K562 (cell line): ENCODE results near the gene IGF2BP1. TPM values are rescaled to one million over a fixed set of nuclear protein-coding genes. Genes with fewer than 3 reads are reported as not detected.

ENCODE experiments used
- ATAC-seq: fragments of 200-7000 bp; cut with Tn5 transposase; 3 replicates; pipeline ENCODE4 v1.9.1; 2020; ENCODE audit warnings: moderate library complexity
- BruUV-seq: library from RNA; stranded (reverse); fragments of 400-500 nt; replicated peaks from 2 replicates; lab custom pipeline; 2021; lab: Mats Ljungman, UMichigan
- CTCF ChIA-PET: fragments of 300-600 bp; formaldehyde crosslinking; extraction: SDS; loops from one replicate; lab custom pipeline; 2021; ENCODE audit warnings: low intra/inter-chr PET ratio; lab: Yijun Ruan, JAX
- POLR2A ChIA-PET: fragments of 300-600, 350-650 bp; sonication (Branson Sonifier 250); formaldehyde crosslinking; extraction: SDS; loops from one replicate; lab custom pipeline; 2021; ENCODE audit warnings: antibody characterized with exemption, inconsistent platforms; lab: Yijun Ruan, JAX
- DNase-seq, 4 experiments: peaks; one replicate each; pipeline versions ENCODE4 v3.0.0 to v3.0.0-alpha.2; 2011 to 2018; ENCODE audit warnings: low spot score in 3 of 4, mixed read lengths in 3 of 4; ENCODE audit errors: extremely low read depth in 1 of 4
- FAIRE-seq: peaks from 2 replicates; lab custom pipeline; 2011; peaks lifted over from hg19 to GRCh38; lab: Jason Lieb, UNC
- H2AFZ ChIP-seq: 2 replicates; pipeline ENCODE4 v1.6.0; 2011; ENCODE audit warnings: low read depth, low read length, control low read depth, inconsistent platforms
- H3K27ac ChIP-seq: fragments of 200-600 bp; 3 replicates; pipeline ENCODE4 v1.8.0; 2011; ENCODE audit warnings: low read depth, mild to moderate bottlenecking, control low read depth, inconsistent platforms, low read length, moderate library complexity, mixed read lengths; ENCODE audit errors: extremely low read depth
- H3K27me3 ChIP-seq, 2 experiments: fragments of 300-600 bp in 1 of 2; 2 replicates in 1 of 2; 3 replicates in 1 of 2; pipeline versions ENCODE4 v1.6.0 to v1.8.0; 2011; ENCODE audit warnings: inconsistent platforms in 2 of 2, low read length in 2 of 2, mild to moderate bottlenecking in 1 of 2, mixed read lengths in 1 of 2, moderate library complexity in 1 of 2; ENCODE audit not compliant: control insufficient read depth in 2 of 2, insufficient read depth in 2 of 2
- H3K36me3 ChIP-seq: fragments of 300-600 bp; 3 replicates; pipeline ENCODE4 v1.8.0; 2011; ENCODE audit warnings: mild to moderate bottlenecking, low read length, inconsistent platforms; ENCODE audit not compliant: control insufficient read depth, insufficient read depth
- H3K4me1 ChIP-seq, 2 experiments: fragments of 200-600 bp in 1 of 2; replicated peaks in 1 of 2; 2 replicates in 1 of 2; 3 replicates in 1 of 2; pipeline versions ENCODE4 v1.5.1 to v1.8.0; 2011; ENCODE audit warnings: inconsistent platforms in 2 of 2, low read length in 2 of 2, mild to moderate bottlenecking in 1 of 2, mixed read lengths in 1 of 2, moderate library complexity in 1 of 2; ENCODE audit not compliant: control insufficient read depth in 2 of 2, insufficient read depth in 2 of 2
- H3K4me2 ChIP-seq: 2 replicates; pipeline ENCODE4 v1.6.1; 2011; ENCODE audit warnings: low read length, control low read depth, inconsistent platforms, mixed read lengths; ENCODE audit not compliant: insufficient read depth
- H3K4me3 ChIP-seq: fragments of 200-600 bp; sonication (generic), shearing (Covaris generic); 2 replicates; pipeline ENCODE4 v1.5.1; 2016; ENCODE audit warnings: control low read depth, inconsistent platforms
- H3K79me2 ChIP-seq: fragments of 200-600 bp; 3 replicates; pipeline ENCODE4 v1.8.0; 2011; ENCODE audit warnings: low read length, inconsistent platforms; ENCODE audit not compliant: control insufficient read depth, insufficient read depth
- H3K9ac ChIP-seq, 2 experiments: 2 replicates each; pipeline versions ENCODE4 v1.6.0 to v1.6.1; 2011; ENCODE audit warnings: low read depth in 2 of 2, low read length in 2 of 2, control low read depth in 1 of 2, inconsistent platforms in 1 of 2, mild to moderate bottlenecking in 1 of 2, mixed read lengths in 1 of 2; ENCODE audit not compliant: insufficient read depth in 1 of 2
- H3K9me1 ChIP-seq: one replicate; pipeline ENCODE4 v1.6.0; 2011; ENCODE audit warnings: inconsistent platforms, mild to moderate bottlenecking, low read length, moderate library complexity; ENCODE audit not compliant: control insufficient read depth, insufficient read depth
- H3K9me3 ChIP-seq: replicated peaks from 2 replicates; pipeline ENCODE4 v1.5.1; 2011; ENCODE audit warnings: low read depth, low read length, inconsistent platforms; ENCODE audit not compliant: control insufficient read depth, insufficient read depth
- H4K20me1 ChIP-seq: replicated peaks from 2 replicates; pipeline ENCODE4 v1.6.1; 2011; ENCODE audit warnings: low read length, inconsistent platforms, mixed read lengths; ENCODE audit not compliant: control insufficient read depth, insufficient read depth
- CHD1 ChIP-seq: fragments of 200-600 bp; sonication (generic); IDR thresholded peaks from one replicate; pipeline ENCODE4 v1.6.1; 2012; ENCODE audit warnings: mild to moderate bottlenecking, moderate library complexity, low read length, inconsistent platforms
- CREBBP ChIP-seq: IDR thresholded peaks from one replicate; pipeline ENCODE4 v1.6.1; 2012; ENCODE audit warnings: low read depth, mild to moderate bottlenecking, control low read depth, inconsistent platforms, low read length
- CXXC5 ChIP-seq: fragments of 250-450 bp; sonication (Bioruptor Pico); IDR thresholded peaks from 2 replicates; pipeline ENCODE4 v1.8.0; 2022; ENCODE audit warnings: inconsistent platforms, mild to moderate bottlenecking, moderate library complexity
- HIVEP1 ChIP-seq: fragments of 250-450 bp; sonication (Bioruptor Pico); IDR thresholded peaks from 2 replicates; pipeline ENCODE4 v1.4.0; 2020; ENCODE audit warnings: mild to moderate bottlenecking
- RFX1 ChIP-seq: fragments of 450-650 bp; IDR thresholded peaks from 2 replicates; pipeline ENCODE4 v1.6.1; 2016; ENCODE audit warnings: mild to moderate bottlenecking, moderate library complexity
- ZNF584 ChIP-seq: fragments of 200-800 bp; sonication (Bioruptor generic); IDR thresholded peaks from 2 replicates; pipeline ENCODE4 v1.6.1; 2016; ENCODE audit warnings: low read depth, mild to moderate bottlenecking, missing genetic modification characterization, missing compliant biosample characterization
- ZNF77 ChIP-seq: fragments of 250-450 bp; sonication (Bioruptor Pico); IDR thresholded peaks from 2 replicates; pipeline ENCODE4 v1.5.0; 2020
- WGBS: fragments of 100-300 bp; shearing (Covaris generic); methylation state at CpG from one replicate; pipeline ENCODE4 v1.1.6; 2016; ENCODE audit warnings: low coverage, mixed read lengths; ENCODE audit not compliant: insufficient coverage; ENCODE audit errors: missing lambda C conversion rate; 5-methylcytosine and 5-hydroxymethylcytosine counted together
- in situ Hi-C: fragments of 300-500 bp; cut with MboI; formaldehyde crosslinking; loops from 4 replicates; pipeline ENCODE4 v1.15.0; 2018; ENCODE audit warnings: inconsistent platforms, mixed read lengths
- intact Hi-C: fragments of 100-400 bp; cut with micrococcal nuclease; formaldehyde crosslinking; loops from 2 replicates; pipeline ENCODE4 v1.14.2; 2022
- polyA plus RNA-seq, 8 experiments: library from polyadenylated mRNA; depleted of rRNA in 4 of 8; stranded (reverse) in 5 of 8; unstranded in 3 of 8; fragments of >200 nt; fragmentation: Nextera tagmentation in 2 of 8; fragmentation: Illumina TruSeq in 1 of 8; extraction: Ambion mirVana in 2 of 8; extraction: Trizol in 1 of 8; gene quantifications; 2 replicates each; pipeline versions ENCODE4 v1.2.1 to v1.2.3, GENCODE V29; 2011 to 2014; ENCODE audit warnings: inconsistent platforms in 1 of 8, missing spikeins in 1 of 8
- total RNA-seq, 7 experiments: library from RNA; depleted of rRNA in 6 of 7; stranded (reverse); fragments of >200 nt in 6 of 7; fragmentation: Illumina TruSeq in 2 of 7; extraction: Trizol in 2 of 7; gene quantifications; 2 replicates each; pipeline versions ENCODE4 v1.2.1 to v1.2.3, GENCODE V29; 2011 to 2021; ENCODE audit warnings: low replicate concordance in 1 of 7
- TF ChIP-seq, protein P1 (sequence below): sonication (generic); formaldehyde crosslinking; IDR thresholded peaks from 2 replicates; pipeline ENCODE4 v1.8.0; 2022; ENCODE audit warnings: mild to moderate bottlenecking, missing genetic modification reagents
- TF ChIP-seq, protein P2 (sequence below): sonication (generic); formaldehyde crosslinking; IDR thresholded peaks from 2 replicates; pipeline ENCODE4 v1.8.0; 2022; ENCODE audit warnings: missing genetic modification reagents, mild to moderate bottlenecking, moderate library complexity, borderline replicate concordance
- TF ChIP-seq, protein P3 (sequence below), 2 experiments: fragments of 450-650 bp; formaldehyde crosslinking in 1 of 2; IDR thresholded peaks; 2 replicates each; pipeline versions ENCODE4 v1.4.0 to v1.6.1; 2014 to 2020; ENCODE audit warnings: mild to moderate bottlenecking in 2 of 2, borderline replicate concordance in 1 of 2, low read depth in 1 of 2

IGF2BP1 gene
- total and polyA plus RNA-seq, 9 of the 15 experiments (the other 6 are each of a cell fraction or from before 2014, with no cell fraction given) = 13.0 to 318 (median 53.6) TPM

DNA sequence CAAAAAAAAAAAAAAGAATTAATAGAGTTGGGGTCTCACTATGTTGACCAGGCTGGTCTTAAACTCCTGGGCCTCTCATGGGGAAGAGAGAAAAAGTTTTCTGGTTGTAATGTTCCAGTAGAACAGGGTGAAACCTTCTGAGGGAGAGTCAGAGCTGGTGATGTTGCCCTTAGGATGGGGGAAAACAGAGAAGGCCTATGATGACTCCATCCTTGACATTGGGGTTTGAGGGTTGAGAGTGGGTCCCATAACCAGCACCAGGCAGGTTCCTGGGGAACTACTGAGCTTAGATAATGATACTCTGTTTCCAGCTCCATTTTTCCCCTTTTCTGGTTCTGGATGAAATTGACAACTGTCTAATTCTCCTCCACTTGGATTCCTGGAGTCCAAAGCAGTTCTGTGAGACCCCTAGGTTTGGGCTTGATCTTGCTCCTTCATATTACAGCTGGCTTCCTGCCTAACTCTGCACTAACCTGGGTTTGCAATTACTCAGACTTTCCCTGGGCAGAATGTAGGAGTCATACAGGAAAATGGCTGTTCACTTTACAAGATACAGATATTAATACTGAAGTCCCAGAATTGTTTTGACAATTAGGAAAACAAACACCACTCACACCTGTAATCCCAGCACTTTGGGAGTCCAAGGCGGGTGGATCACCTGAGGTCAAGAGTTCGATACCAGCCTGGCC lies 72.5 kb downstream of the IGF2BP1 start:
- FAIRE-seq = no peak
- in situ Hi-C loops = no loop called here
- DNase-seq = no peak
- no peaks in the 10 kb centered on the region for H3K9me3 ChIP-seq
- 0% methylated on average over 2 of the region's 2 CpGs for WGBS
- ATAC-seq = no peak
- no peak overlapping the region for H3K27ac ChIP-seq
- ChIA-PET POLR2A (interaction anchor here (0.6 to 1.0 kb wide), 4 partner anchors 14 to 547 kb away, joined by 3 to 5 read pairs (median 4); no protein-coding TSS in a partner anchor), CTCF (interaction anchor here (0.7 kb wide), 1 partner anchor 27 kb away, joined by 3 read pairs; no protein-coding TSS in a partner anchor)
- H3K36me3 ChIP-seq = no peaks in the 10 kb centered on the region
- H3K27me3 ChIP-seq = peaks cover 9 to 18% of the 10 kb centered on the region in 2 experiments; a peak in 3 of 5 replicates
- no peaks in the 10 kb centered on the region for H4K20me1 ChIP-seq
- no peak overlapping the region for H3K9ac ChIP-seq
- no peak overlapping the region for H2AFZ ChIP-seq
- no peak overlapping the region for H3K4me3 ChIP-seq
- BruUV-seq = no TSS peak
- H3K79me2 ChIP-seq = no peaks in the 10 kb centered on the region
- no peak overlapping the region for H3K4me2 ChIP-seq
- no peaks in the 10 kb centered on the region for H3K9me1 ChIP-seq
- intact Hi-C loops = no loop called here
- no peak for TF ChIP-seq CXXC5 (CRISPR knock-in tag)
- TF ChIP-seq, protein P1, sequence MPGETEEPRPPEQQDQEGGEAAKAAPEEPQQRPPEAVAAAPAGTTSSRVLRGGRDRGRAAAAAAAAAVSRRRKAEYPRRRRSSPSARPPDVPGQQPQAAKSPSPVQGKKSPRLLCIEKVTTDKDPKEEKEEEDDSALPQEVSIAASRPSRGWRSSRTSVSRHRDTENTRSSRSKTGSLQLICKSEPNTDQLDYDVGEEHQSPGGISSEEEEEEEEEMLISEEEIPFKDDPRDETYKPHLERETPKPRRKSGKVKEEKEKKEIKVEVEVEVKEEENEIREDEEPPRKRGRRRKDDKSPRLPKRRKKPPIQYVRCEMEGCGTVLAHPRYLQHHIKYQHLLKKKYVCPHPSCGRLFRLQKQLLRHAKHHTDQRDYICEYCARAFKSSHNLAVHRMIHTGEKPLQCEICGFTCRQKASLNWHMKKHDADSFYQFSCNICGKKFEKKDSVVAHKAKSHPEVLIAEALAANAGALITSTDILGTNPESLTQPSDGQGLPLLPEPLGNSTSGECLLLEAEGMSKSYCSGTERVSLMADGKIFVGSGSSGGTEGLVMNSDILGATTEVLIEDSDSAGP (CRISPR knock-in tag) = no peak
- TF ChIP-seq RFX1 = no peak
- TF ChIP-seq, protein P2, sequence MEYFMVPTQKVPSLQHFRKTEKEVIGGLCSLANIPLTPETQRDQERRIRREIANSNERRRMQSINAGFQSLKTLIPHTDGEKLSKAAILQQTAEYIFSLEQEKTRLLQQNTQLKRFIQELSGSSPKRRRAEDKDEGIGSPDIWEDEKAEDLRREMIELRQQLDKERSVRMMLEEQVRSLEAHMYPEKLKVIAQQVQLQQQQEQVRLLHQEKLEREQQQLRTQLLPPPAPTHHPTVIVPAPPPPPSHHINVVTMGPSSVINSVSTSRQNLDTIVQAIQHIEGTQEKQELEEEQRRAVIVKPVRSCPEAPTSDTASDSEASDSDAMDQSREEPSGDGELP = no peak
- TF ChIP-seq HIVEP1 (CRISPR knock-in tag) = no peak
- TF ChIP-seq ZNF77 (CRISPR knock-in tag) = no peak
- TF ChIP-seq, protein P3, sequence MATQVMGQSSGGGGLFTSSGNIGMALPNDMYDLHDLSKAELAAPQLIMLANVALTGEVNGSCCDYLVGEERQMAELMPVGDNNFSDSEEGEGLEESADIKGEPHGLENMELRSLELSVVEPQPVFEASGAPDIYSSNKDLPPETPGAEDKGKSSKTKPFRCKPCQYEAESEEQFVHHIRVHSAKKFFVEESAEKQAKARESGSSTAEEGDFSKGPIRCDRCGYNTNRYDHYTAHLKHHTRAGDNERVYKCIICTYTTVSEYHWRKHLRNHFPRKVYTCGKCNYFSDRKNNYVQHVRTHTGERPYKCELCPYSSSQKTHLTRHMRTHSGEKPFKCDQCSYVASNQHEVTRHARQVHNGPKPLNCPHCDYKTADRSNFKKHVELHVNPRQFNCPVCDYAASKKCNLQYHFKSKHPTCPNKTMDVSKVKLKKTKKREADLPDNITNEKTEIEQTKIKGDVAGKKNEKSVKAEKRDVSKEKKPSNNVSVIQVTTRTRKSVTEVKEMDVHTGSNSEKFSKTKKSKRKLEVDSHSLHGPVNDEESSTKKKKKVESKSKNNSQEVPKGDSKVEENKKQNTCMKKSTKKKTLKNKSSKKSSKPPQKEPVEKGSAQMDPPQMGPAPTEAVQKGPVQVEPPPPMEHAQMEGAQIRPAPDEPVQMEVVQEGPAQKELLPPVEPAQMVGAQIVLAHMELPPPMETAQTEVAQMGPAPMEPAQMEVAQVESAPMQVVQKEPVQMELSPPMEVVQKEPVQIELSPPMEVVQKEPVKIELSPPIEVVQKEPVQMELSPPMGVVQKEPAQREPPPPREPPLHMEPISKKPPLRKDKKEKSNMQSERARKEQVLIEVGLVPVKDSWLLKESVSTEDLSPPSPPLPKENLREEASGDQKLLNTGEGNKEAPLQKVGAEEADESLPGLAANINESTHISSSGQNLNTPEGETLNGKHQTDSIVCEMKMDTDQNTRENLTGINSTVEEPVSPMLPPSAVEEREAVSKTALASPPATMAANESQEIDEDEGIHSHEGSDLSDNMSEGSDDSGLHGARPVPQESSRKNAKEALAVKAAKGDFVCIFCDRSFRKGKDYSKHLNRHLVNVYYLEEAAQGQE (IDR thresholded peaks at IDR 0.05; ENCODE audit: borderline replicate concordance) = no peak
- TF ChIP-seq, protein P3 (CRISPR knock-in tag; IDR thresholded peaks at IDR 0.05; ENCODE audit: low read depth) = no peak
- TF ChIP-seq CREBBP = no peak
- TF ChIP-seq CHD1 = no peak
- no peak for TF ChIP-seq ZNF584 (CRISPR knock-in tag)
- H3K4me1 ChIP-seq = no peaks in the 10 kb centered on the region
